A549 treated with AZD9567 at 1 μM for 4 hours (cell line): Measurements from ENCODE around the gene GJB6. TPM values are rescaled to one million over a fixed set of nuclear protein-coding genes. Genes with fewer than 3 reads are reported as not detected.

Experiments used
- total RNA-seq: library from RNA; stranded (reverse); fragments of 200-300 nt; extraction: Qiagen RNA extraction; gene quantifications from 5 replicates; pipeline ENCODE4 v1.2.3, GENCODE V29; 2022; ENCODE audit not compliant: insufficient read depth

The GJB6 gene
- 0.03 TPM in 1 of 5 replicates, not detected in the others for total RNA-seq

DNA sequence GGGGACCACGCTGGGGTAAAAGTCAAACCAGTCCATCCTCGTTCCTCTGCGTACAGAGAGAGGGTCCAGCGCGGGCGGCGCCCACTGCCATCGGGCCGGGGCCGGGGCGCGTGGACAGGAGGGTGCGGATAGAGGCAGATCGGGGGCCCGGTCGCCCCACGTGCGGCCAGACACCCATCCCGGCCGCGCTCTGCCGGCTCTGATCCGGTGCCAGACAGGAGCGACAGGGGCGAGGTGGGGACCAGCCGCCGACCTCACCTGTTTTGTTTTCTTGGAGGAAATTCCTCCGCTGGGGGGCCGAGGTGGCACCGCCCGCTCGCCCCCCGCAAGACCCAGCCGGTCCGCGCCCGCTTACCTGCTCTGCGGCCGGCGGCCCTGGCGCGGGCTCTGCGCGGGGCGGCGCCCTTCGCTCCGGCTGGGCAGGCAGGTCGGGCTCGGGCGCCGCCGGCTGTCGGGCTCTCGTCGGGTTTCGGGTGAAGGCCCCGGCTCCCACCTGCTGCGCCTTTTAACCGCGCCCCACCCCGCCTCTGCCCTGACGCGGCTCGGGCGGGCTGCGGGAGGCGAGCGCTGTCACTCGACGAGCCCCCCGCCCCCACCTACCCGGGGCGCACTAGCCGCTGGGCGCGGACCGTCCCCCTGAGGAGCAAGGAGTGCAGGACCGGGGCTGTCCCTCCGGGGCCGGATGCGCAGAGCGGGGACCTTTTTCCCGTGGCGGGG is at the start of gene GJB6:
TSS of gene GJB6 (minus strand) at position 481 of the 717 bp plus-strand sequence. CDS start 8,839 bp downstream, outside the sequence.

DNA sequence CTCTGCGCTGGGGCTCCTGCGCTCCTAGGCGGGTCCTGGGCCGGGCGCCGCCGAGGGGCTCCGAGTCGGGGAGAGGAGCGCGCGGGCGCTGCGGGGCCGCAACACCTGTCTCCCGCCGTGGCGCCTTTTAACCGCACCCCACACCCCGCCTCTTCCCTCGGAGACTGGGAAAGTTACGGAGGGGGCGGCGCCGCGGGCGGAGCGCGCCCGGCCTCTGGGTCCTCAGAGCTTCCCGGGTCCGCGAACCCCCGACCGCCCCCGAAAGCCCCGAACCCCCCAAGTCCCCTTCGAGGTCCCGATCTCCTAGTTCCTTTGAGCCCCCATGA is 39.3 kb downstream of the GJB6 start, which contains the start of gene GJB2:
TSS of gene GJB2 (minus strand) at position 103 of the 326 bp plus-strand sequence. CDS start 3,357 bp downstream, outside the sequence.

Other genes with a start within 250 kb of the GJB6 start
- gene GJA3, start 71.3 kb downstream of the GJB6 start, total RNA-seq, result 1.1 to 1.6 TPM (median 1.5 TPM) in 5 replicates
- gene GJB2, start 39.4 kb downstream of the GJB6 start, total RNA-seq, result 0.45 to 1.2 TPM (median 0.52 TPM) in 5 replicates